NCI-H524 (cell line): ENCODE results near the gene ARHGEF28.

ENCODE experiments used
- DNase-seq, 2 experiments: peaks; one replicate each; lab custom pipeline; 2025; lab: John Stamatoyannopoulos, UW

The ARHGEF28 gene

GRCh38 chr5:73938280-73938937, 312.4 kb downstream of the ARHGEF28 start:
- no peak for DNase-seq

- no peak for DNase-seq
Measured at GRCh38 chr5:73938938-73939320, 312.9 kb downstream of the ARHGEF28 start.

- DNase-seq = no peak
Measured at GRCh38 chr5:73939557-73939956, 313.6 kb downstream of the ARHGEF28 start.

GRCh38 chr5:73940026-73940425, 314.0 kb downstream of the ARHGEF28 start:
- DNase-seq = peak in 1 of 2 experiments; percentile 42

DNA sequence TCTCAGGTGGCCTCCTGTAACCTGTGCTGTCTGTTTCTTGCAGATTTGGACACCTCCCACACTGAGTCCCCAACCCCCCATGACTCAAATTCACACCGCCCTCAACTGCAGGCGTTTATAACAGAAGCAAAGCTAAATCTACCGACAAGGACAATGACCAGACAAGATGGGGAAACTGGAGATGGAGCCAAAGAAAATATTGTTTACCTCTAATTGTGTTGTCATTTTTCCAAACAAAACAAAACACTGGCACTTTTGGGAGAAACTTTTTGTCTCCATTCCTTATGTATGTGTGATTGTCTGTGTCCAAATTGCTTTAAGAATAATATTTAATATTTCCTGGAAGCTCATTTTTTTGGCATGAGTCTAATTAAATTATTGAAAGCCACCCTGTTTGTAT, 314.8 kb downstream of the ARHGEF28 start:
- no peak for DNase-seq

GRCh38 chr5:73942783-73943182, 316.8 kb downstream of the ARHGEF28 start:
- DNase-seq = no peak

DNA sequence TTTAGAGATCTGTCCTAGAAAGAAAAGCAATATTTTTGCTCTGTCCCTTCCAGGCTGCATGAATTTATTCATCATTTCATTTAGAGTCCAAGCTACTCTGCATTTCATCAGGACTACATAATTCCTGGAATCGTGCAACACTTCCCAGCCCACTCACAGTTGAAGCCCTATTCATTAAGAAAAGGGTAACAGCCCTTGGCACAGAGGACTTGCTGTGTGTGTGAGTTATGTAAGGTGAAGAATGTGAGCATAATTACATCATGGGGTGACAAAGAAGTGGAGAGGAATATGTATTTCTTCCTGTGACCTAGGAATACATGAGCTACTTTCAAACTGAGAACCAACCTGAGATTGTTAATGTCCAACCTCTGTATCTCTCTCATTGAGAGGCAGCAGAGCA, 317.4 kb downstream of the ARHGEF28 start:
- DNase-seq = no peak

DNA sequence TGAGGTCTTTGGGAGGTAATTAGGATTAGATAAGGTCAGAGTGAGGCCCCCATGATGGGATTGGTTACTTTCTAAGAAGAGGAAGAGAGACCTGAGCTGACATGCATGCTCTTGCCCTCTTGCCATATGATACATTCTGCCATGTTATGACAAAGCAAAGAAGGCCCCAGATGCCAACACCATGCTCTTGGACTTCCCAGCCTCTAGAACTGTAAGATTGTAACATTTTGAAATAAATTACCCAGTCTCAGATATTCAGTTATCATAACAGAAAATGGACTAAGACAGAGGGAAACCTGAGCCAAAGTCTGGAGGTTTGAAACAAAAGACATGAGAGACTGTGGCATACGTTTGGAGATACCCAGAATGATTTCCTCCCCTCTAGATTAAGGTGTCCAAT, 318.6 kb downstream of the ARHGEF28 start:
- DNase-seq = no peak

GRCh38 chr5:73945505-73945904, 319.5 kb downstream of the ARHGEF28 start:
- DNase-seq = no peak

DNA sequence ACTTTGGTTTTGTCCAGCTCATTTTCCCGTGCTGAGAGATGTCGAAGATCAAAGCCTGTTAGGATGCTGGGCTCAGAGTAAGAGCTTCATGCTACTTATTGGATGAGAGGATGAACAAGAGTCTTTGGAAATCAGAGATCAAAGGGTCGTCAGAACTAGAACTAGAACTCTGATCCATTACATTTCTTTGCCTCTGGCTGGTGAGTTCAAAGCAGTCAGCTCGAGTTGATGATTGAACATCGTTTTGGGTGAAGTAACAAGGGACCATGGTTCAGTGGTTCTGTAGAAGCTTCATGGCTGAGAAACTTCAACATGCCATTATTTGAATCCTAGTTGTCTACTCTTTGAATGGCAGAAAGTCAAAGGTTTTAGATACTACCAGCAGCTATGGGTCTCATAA, 320.3 kb downstream of the ARHGEF28 start:
- peak in 1 of 2 experiments; percentile 8 for DNase-seq

DNA sequence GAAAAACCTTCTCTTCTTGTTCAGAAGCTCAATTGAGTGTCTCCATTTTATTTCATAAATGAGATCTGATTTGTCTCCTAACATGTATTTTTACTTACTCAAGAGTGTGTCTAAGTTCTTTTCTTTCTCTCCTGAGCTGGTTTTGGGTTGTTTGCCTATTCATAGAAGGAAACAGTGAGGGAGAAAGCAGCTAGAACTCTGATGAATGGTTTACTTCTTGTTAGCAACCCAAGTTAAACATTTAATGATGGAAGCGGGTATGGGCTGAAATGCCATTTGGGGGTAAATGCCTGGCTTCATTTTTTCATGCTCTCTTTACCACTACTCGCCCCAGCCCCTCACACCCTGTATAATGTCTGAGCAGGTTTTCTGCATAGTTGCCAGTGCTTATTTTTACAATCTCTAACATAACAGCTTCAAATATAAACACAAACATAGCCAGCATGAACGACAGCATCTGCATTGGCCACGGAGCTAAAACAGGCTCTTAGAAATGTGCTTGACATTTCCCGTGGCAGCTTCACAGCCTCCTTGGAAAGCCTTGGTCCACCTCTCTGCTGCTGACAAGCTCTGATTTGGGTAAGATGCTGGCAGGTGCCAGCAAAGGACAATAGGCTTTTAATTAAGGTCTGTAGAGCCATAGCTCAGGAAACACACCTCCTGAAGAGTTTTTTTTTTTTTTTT, 321.1 kb downstream of the ARHGEF28 start:
- DNase-seq = peak in 1 of 2 experiments; percentile 73

- peak; percentile 86 to 97 for DNase-seq
Measured at GRCh38 chr5:73947906-73948640, 322.1 kb downstream of the ARHGEF28 start.

- DNase-seq = peak in 1 of 2 experiments; percentile 20
Measured at GRCh38 chr5:73948720-73949119, 322.7 kb downstream of the ARHGEF28 start.

DNA sequence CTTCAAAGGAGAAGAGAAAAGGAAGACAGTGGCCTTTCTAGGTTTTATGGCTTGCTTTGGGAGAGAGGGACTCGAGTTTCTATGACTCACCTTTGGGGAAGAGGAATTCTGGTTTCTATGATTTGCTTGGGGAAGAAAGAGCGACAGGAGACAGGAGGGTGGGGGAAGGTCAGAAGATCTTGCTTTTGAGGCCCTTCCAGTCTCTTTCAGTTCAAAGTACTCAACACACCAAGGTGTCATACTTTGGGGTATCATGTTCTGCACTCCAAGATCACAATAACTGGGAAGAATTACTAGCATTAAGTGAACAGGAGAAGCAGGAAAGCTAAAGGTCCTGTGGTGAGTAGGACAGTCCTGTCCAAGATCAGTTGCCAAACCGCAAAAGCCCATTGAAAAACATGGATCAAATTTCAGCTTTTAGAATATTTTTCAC, 324.5 kb downstream of the ARHGEF28 start:
- no peak for DNase-seq

DNA sequence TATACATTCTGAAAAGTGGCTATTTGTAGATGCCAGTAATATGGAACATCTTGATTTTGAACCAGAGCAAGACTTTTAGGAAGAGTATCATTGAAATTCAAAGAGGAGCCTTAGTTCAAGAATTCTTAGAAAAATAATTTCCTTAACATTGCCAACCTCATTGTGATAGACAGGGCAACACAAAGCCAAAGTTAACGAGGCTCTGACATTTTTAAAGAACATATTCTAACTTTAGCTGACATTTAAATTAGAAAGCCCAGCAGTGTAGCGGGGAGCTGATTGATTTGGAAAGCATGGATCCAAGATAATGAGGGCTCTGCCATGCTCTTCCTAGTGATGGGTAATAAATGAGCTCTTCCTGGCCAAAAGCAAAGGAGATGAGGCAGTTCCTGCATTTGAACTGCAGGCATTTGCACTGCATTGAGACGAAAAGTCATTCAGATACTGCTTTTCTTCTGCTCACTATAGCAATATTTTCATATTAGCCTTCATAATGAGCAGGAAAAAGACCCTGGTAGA, 325.0 kb downstream of the ARHGEF28 start:
- no peak for DNase-seq

- no peak for DNase-seq
Measured at GRCh38 chr5:73952872-73953271, 326.9 kb downstream of the ARHGEF28 start.

- DNase-seq = no peak
Measured at GRCh38 chr5:73954381-73954780, 328.4 kb downstream of the ARHGEF28 start.

DNA sequence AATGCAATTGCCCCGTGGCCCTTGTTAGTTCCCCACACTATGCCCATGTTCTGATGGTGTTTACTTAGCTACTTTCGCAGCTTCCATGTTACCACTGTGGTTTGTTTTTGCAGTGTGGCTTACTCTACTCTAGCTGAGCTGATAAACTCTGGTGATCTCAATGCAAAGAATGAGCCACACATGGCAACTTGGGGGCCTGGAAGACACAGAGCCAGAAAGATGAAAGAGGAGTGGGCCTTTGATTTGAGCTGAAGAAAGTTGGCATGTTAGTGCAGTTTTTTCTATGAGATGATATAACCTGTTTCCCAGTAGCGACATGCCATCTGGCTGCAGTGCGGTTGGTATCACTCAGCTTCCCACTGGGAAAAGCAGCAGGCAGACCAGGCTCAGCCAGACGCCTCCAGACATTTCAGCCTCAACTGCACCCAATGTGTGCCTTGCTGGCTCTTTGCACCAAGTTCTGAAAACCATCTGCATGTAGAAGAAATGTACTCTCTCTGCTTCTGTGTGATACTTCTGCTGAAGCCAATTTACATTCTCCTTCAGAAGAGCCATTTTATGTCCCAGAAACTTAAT, 329.4 kb downstream of the ARHGEF28 start:
- DNase-seq = peak; percentile 24 to 62

DNA sequence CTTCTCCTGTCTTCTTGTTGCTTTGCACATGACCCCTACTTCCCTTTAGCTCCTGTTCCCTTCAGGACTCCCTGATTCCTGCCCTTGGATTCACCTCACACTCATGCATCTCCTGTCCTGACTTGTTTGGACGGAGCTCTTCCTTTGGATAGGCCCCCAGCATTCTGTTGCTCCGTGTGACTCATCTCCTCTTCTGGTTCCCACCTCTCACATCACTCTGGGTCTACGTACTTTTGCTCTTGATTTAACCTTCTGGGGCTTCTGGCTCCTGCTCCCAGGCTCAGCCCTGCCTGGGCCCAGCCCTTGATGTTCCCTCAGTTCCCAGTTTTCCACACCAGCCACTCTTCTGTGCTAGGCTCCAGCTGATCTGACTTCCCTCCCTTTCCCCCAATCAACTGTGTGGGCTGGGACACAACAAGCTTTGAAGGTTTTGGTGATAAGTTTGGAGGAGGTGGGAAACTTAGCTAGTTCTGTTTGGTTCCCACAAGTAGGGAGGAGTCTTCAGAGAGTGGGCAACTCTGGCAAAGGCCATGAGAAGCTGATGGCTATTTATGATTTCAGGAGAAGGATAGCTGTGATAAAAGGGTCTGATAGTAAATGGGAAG, 331.5 kb downstream of the ARHGEF28 start:
- DNase-seq = no peak

DNA sequence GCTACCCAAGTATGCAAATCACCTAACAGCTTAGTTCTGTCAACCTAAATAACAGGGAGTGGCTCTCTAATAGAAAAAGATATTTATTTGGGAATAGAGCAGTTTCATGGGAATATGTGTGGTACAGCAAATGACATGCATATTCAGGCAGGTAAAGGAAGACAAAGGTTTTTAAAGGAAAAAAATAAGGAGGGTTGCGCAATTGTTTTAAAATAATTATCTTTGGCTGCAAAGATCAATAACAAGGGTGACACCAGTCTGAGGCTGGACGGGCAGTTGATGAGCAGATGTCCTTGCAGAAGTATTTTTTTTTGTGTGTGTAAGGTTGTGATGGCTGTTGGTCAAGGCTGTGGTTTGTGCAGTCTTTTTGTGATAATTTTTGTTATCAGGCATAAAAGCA, 332.0 kb downstream of the ARHGEF28 start:
- DNase-seq = no peak

- no peak for DNase-seq
Measured at GRCh38 chr5:73960023-73960422, 334.0 kb downstream of the ARHGEF28 start.

DNA sequence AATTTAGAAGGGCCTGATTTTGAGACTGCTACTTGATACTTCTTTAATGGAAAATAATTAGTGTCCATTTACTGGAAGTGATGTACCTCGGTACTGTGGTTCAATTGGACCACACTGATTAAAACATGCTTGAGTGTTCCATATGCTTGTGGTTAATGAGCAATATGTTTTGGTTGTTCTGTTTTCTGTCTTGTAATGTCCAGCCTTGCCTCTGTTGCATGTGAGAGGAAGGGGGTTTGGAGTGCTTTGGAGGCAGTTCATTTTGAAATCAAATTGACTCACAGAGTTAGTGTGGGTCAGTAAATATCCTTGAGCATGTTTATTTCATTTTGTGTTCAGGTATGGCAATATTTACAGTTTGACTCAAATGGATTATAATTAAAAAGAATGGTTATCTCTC, 334.4 kb downstream of the ARHGEF28 start:
- DNase-seq = no peak
